Upper lobe of left lung (tissue), 6 donors: ENCODE measurements around the gene WIPI1. TPM values are rescaled to one million over a fixed set of nuclear protein-coding genes. Genes with fewer than 3 reads are reported as not detected.

Source experiments
- ATAC-seq, 2 donors: fragments of 200-7000 bp; cut with Tn5 transposase; one replicate each; pipeline ENCODE4 v1.9.1; 2022; ENCODE audit warnings: mild to moderate bottlenecking in 2 of 2, moderate library complexity in 2 of 2; ENCODE audit not compliant: low FRiP score in 2 of 2
- DNase-seq, 2 donors: peaks; one replicate each; pipeline ENCODE4 v3.0.0-alpha.2; 2019 to 2020
- H3K27ac ChIP-seq, 4 donors: fragments of 200-600 bp; sonication (generic); one replicate each; pipeline ENCODE4 v1.5.1; 2016 to 2019
- H3K27me3 ChIP-seq, 4 donors: fragments of 200-600 bp; sonication (generic); one replicate each; pipeline ENCODE4 v1.5.1; 2017 to 2019
- H3K36me3 ChIP-seq, 4 donors: fragments of 200-600 bp; sonication (generic); one replicate each; pipeline ENCODE4 v1.5.1; 2016 to 2019
- H3K4me1 ChIP-seq, 4 donors: fragments of 200-600 bp; sonication (generic); one replicate each; pipeline ENCODE4 v1.5.1; 2018 to 2019
- H3K4me3 ChIP-seq, 4 donors: fragments of 200-600 bp; sonication (generic); one replicate each; pipeline ENCODE4 v1.5.1; 2017 to 2019; ENCODE audit warnings: mild to moderate bottlenecking in 2 of 4, moderate library complexity in 1 of 4
- H3K9me3 ChIP-seq, 4 donors: fragments of 200-600 bp; sonication (generic); one replicate each; pipeline ENCODE4 v1.5.1; 2018 to 2019
- CTCF ChIP-seq, 6 experiments: fragments of 450-650 bp in 4 of 6; fragments of 200-600 bp in 2 of 6; sonication (generic) in 2 of 6; IDR thresholded peaks; one replicate each; pipeline ENCODE4 v1.5.1; 2016 to 2019; ENCODE audit warnings: antibody characterized with exemption in 6 of 6
- EP300 ChIP-seq, 4 donors: sonication (generic); formaldehyde crosslinking; IDR thresholded peaks; one replicate each; pipeline ENCODE4 v1.5.1; 2017; ENCODE audit warnings: antibody characterized with exemption in 4 of 4, control low read depth in 2 of 4
- POLR2A ChIP-seq, 4 donors: fragments of 450-650 bp; IDR thresholded peaks; one replicate each; pipeline ENCODE4 v1.5.1; 2016 to 2017; ENCODE audit warnings: antibody characterized with exemption in 4 of 4, mild to moderate bottlenecking in 2 of 4
- POLR2AphosphoS5 ChIP-seq, 2 donors: sonication (generic); formaldehyde crosslinking; IDR thresholded peaks; one replicate each; pipeline ENCODE4 v1.5.1; 2017; ENCODE audit warnings: antibody characterized with exemption in 2 of 2
- WGBS, 2 donors: methylation state at CpG; one replicate each; pipeline ENCODE4 v1.1.5; 2017 to 2018; 5-methylcytosine and 5-hydroxymethylcytosine counted together
- total RNA-seq, 6 donors: library from RNA; depleted of rRNA in 4 of 6; stranded (reverse); fragments of >200 nt in 4 of 6; gene quantifications; one replicate each; pipeline versions ENCODE4 v1.1.0 to v1.2.1, GENCODE V29; 2016 to 2021
- donor health status: DM: no; HTN: no; CAD: no; lungs with moderate emphysema.
- donor health status: DM: no; HTN: yes; CAD: no; lungs with severe emphysema.

The WIPI1 gene
- total RNA-seq, 6 donors from 2014 or later: 34.7 to 151 (median 44.4) TPM

GRCh38 chr17:68459037-68459639, 1.8 kb upstream of the WIPI1 start:
- peaks cover 36 to 54% (median 47%) of the 10 kb centered on the region in 4 donors for H3K4me1 ChIP-seq
- H3K36me3 ChIP-seq: no peaks in the 10 kb centered on the region
- WGBS, 2 donors: 67 to 68% methylated on average over 1 of the region's 1 CpG
- H3K4me3 ChIP-seq: no peak overlapping the region
- TF ChIP-seq CTCF (IDR thresholded peaks at IDR 0.05) (no peak), POLR2AphosphoS5 (IDR thresholded peaks at IDR 0.05) (no peak), EP300 (IDR thresholded peaks at IDR 0.05) (no peak), POLR2A (IDR thresholded peaks at IDR 0.05) (no peak)
- no peaks in the 10 kb centered on the region for H3K9me3 ChIP-seq
- DNase-seq (no peak), ATAC-seq (no peak)
- H3K27ac ChIP-seq: no peak overlapping the region
- H3K27me3 ChIP-seq: no peaks in the 10 kb centered on the region

DNA sequence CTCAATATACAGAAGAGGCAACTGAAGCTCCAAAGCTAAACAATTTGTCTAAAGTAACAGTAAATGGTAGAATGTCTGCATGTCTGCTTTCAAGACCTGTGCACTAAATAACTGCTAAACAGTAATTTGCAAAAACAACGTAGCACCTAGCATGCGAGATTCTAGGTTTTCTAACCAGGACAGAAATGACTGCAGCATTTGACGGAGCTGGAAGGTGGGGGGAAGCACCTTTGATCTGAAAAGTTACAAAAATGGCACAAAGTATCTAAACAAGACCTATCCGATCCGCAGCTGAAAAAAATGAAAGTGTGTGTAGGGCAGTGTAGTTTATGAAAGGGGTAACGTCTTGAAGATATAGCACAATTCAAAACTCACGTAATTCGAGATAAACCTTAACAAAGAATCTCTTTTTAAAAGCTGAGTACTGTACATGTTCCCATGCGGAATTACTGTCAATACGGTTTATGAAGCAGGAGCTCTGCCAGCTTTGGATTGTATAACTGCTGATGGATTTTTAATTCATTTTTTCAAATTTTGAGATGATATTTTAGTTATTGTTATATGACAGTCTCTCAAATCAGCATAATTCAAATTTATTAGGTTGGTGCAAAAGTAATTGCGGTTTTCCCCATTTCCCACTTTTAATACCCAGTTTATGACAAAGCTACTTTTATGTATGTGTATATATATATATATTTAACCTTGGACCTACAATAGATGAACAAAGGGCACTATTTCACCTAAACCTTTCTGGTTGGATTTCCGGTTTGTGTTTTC, 1.2 kb upstream of the WIPI1 start:
- peak overlapping the region; percentile 72 to 89 (median 83) for H3K27ac ChIP-seq
- no peaks in the 10 kb centered on the region for H3K36me3 ChIP-seq
- no peaks in the 10 kb centered on the region for H3K9me3 ChIP-seq
- DNase-seq (no peak), ATAC-seq (no peak)
- H3K4me3 ChIP-seq: peak overlapping the region in 3 of 4 donors; percentile 71 to 92 (median 75)
- peaks cover 39 to 56% (median 49%) of the 10 kb centered on the region in 4 donors for H3K4me1 ChIP-seq
- TF ChIP-seq POLR2AphosphoS5 (IDR thresholded peaks at IDR 0.05) (no peak), EP300 (IDR thresholded peaks at IDR 0.05) (no peak), CTCF (IDR thresholded peaks at IDR 0.05) (no peak), POLR2A (IDR thresholded peaks at IDR 0.05) (no peak)
- H3K27me3 ChIP-seq: no peaks in the 10 kb centered on the region
- WGBS, 2 donors: 49 to 54% methylated on average over 12 of the region's 12 CpGs

- peaks cover 0 to under 1% (median 0%) of the 10 kb centered on the region in 4 donors for H3K36me3 ChIP-seq
- peak overlapping the region; percentile 92 to 97 (median 96) for H3K27ac ChIP-seq
- H3K27me3 ChIP-seq: no peaks in the 10 kb centered on the region
- TF ChIP-seq CTCF (IDR thresholded peaks at IDR 0.05) (peak in 2 of 6 experiments; percentile 30 to 33), POLR2AphosphoS5 (IDR thresholded peaks at IDR 0.05) (peak; percentile 87 to 97), EP300 (IDR thresholded peaks at IDR 0.05) (no peak), POLR2A (IDR thresholded peaks at IDR 0.05) (peak in 3 of 4 donors; percentile 73 to 97 (median 93))
- DNase-seq (peak; percentile 99 to 100), ATAC-seq (peak; percentile 96 to 99)
- peaks cover 39 to 57% (median 50%) of the 10 kb centered on the region in 4 donors for H3K4me1 ChIP-seq
- WGBS, 2 donors: 1 to 3% methylated on average over 8 to 10 of the region's 54 CpGs
- H3K4me3 ChIP-seq: peak overlapping the region; percentile 21 to 92 (median 73)
- no peaks in the 10 kb centered on the region for H3K9me3 ChIP-seq
These were observed 403 bp upstream of the WIPI1 start for GRCh38 chr17:68457539-68458259.

DNA sequence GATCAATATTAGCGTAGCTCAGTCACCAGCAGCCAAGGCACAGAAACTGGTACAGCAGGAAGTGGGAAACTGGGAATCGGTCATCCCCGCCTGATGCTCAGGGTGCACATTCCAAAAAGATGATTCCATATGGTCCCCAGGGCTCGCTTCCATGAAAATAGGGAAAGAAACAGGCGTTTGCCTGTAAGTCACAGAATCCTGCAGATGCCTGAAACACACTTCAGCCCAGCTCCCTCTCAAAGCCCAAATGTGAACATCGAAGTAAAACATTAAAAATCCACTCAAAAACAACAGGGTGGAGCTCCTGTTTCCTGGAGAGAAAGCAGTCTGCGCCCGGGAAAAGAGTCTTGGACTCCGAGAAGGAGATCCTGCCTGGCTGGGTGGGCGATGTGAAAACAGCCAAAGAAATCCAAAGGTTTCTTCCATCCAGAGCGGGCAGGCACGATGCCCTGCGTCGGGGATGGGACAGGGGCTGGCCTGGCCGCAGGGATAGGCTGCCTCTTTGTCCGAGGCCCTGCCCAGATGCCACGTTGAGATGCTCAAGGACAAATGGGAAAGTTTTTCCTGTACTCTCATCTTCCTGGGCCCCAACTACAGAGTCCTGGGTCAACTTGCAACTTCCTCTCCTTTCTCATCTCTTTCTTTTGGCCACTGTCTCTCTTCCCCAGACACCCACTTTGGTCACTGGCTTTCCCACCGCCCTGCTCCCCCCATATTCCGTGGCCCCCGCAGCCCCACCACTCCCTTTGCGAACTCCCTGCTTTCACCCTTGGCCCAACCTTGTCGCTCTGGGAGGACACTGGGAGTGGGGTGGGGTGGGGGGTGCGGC, 743 bp downstream of the WIPI1 start:
- Histone ChIP-seq H3K36me3 (peaks cover 0 to 12% (median 1%) of the 10 kb centered on the region in 4 donors), H3K4me3 (peak overlapping the region; percentile 71 to 92 (median 78)), H3K27me3 (no peaks in the 10 kb centered on the region), H3K9me3 (no peaks in the 10 kb centered on the region), H3K4me1 (peaks cover 30 to 48% (median 39%) of the 10 kb centered on the region in 4 donors), H3K27ac (peak overlapping the region; percentile 92 to 97 (median 96))
- ATAC-seq (peak; percentile 81 to 83), DNase-seq (peak; percentile 81 to 92)
- 8 to 10% methylated on average over 22 to 23 of the region's 23 CpGs for WGBS, 2 donors
- TF ChIP-seq POLR2AphosphoS5 (IDR thresholded peaks at IDR 0.05): peak; percentile 42 to 71
- peak in 2 of 4 donors; percentile 30 to 50 for TF ChIP-seq POLR2A (IDR thresholded peaks at IDR 0.05)
- no peak for TF ChIP-seq EP300 (IDR thresholded peaks at IDR 0.05)
- TF ChIP-seq CTCF (IDR thresholded peaks at IDR 0.05): no peak
